Lower leg skin (tissue), 4 donors: ENCODE measurements around the gene KMT2E. TPM values are rescaled to one million over a fixed set of nuclear protein-coding genes. Genes with fewer than 3 reads are reported as not detected.
"Not testable (repeated sequence)": the region's sequence is repeated elsewhere in the genome, so short reads cannot be mapped to it uniquely, and the experiment has no call there.

Source experiments
- DNase-seq, 2 donors: peaks; one replicate each; pipeline ENCODE4 v3.0.0-alpha.2; 2019; ENCODE audit warnings: low spot score in 2 of 2
- H3K4me3 ChIP-seq: fragments of 200-600 bp; sonication (generic); 2 replicates; pipeline ENCODE4 v1.5.1; 2017; ENCODE audit warnings: mild to moderate bottlenecking, low read depth; ENCODE audit not compliant: poor library complexity, severe bottlenecking
- POLR2A ChIP-seq, 2 donors: fragments of 450-650 bp; IDR thresholded peaks; one replicate each; pipeline ENCODE4 v1.6.1; 2016 to 2017; ENCODE audit warnings: antibody characterized with exemption in 2 of 2, mild to moderate bottlenecking in 1 of 2, moderate library complexity in 1 of 2
- WGBS, 2 donors: methylation state at CpG; one replicate each; pipeline ENCODE4 v1.1.5; 2018; 5-methylcytosine and 5-hydroxymethylcytosine counted together
- intact Hi-C: fragments of 100-400 bp; cut with DNase I; formaldehyde crosslinking; loops from one replicate; pipeline ENCODE4 v1.15.0; 2023; ENCODE audit warnings: low total_unique reads
- total RNA-seq, 4 donors: library from RNA; depleted of rRNA; stranded (reverse); fragments of >200 nt; gene quantifications; one replicate each; pipeline ENCODE4 v1.1.0, GENCODE V29; 2016
- TF ChIP-seq, protein P1 (sequence below), 3 donors: fragments of 450-650 bp; IDR thresholded peaks; one replicate each; pipeline ENCODE4 v1.5.1; 2016; ENCODE audit warnings: antibody characterized with exemption in 3 of 3, mild to moderate bottlenecking in 3 of 3, moderate library complexity in 2 of 3

KMT2E gene
- total RNA-seq, 4 donors from 2014 or later: 86.4 to 130 (median 114) TPM

DNA sequence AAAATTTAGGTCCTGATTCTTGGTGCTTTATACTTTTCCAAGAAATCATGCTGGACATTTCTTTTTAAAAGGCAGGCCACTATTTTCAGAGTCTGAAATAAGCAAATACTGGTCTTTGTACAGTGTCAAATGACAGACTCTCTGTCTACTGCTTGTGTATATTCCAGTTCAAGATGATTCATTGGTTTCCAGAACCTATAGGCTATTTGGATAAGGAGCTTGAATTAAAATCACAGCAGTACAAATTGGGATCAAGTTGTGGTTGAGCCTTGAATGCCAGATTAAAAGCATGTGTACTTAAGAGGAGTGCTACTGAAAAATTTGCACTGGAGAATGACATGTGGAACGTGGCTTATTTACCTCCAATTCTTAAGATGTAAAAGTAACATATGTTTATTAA is 10.7 kb downstream of the KMT2E start:
- TF ChIP-seq, protein P1, sequence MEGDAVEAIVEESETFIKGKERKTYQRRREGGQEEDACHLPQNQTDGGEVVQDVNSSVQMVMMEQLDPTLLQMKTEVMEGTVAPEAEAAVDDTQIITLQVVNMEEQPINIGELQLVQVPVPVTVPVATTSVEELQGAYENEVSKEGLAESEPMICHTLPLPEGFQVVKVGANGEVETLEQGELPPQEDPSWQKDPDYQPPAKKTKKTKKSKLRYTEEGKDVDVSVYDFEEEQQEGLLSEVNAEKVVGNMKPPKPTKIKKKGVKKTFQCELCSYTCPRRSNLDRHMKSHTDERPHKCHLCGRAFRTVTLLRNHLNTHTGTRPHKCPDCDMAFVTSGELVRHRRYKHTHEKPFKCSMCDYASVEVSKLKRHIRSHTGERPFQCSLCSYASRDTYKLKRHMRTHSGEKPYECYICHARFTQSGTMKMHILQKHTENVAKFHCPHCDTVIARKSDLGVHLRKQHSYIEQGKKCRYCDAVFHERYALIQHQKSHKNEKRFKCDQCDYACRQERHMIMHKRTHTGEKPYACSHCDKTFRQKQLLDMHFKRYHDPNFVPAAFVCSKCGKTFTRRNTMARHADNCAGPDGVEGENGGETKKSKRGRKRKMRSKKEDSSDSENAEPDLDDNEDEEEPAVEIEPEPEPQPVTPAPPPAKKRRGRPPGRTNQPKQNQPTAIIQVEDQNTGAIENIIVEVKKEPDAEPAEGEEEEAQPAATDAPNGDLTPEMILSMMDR (IDR thresholded peaks at IDR 0.05): no peak
- no peak for TF ChIP-seq POLR2A (IDR thresholded peaks at IDR 0.05)
- DNase-seq: no peak
- H3K4me3 ChIP-seq: no peak overlapping the region
- intact Hi-C loops: no loop called here
- 28 to 37% methylated on average over 1 of the region's 1 CpG for WGBS, 2 donors

DNA sequence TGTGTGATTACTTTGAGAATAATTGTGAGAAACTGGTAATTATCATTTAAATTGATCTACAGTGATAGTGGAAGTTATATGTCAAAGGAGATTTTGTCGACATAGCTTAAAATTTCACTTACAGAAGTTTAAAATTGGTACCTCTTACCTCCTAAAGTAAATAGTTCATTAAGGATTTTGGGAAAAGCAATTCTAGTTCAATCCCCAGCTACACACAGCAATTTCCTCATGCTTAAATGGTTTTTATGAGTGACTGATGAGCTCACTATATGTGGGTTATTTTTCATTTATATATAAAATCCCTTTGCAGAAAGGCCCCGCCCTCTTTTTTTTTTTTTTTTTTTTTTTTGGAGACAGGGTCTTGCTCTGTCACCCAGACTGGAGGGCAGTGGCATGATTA is 12.7 kb downstream of the KMT2E start:
- H3K4me3 ChIP-seq: no peak overlapping the region
- DNase-seq: no peak
- 81 to 89% methylated on average over 2 of the region's 2 CpGs for WGBS, 2 donors
- TF ChIP-seq, protein P1 (IDR thresholded peaks at IDR 0.05): no peak
- TF ChIP-seq POLR2A (IDR thresholded peaks at IDR 0.05): no peak
- intact Hi-C loops: no loop called here

DNA sequence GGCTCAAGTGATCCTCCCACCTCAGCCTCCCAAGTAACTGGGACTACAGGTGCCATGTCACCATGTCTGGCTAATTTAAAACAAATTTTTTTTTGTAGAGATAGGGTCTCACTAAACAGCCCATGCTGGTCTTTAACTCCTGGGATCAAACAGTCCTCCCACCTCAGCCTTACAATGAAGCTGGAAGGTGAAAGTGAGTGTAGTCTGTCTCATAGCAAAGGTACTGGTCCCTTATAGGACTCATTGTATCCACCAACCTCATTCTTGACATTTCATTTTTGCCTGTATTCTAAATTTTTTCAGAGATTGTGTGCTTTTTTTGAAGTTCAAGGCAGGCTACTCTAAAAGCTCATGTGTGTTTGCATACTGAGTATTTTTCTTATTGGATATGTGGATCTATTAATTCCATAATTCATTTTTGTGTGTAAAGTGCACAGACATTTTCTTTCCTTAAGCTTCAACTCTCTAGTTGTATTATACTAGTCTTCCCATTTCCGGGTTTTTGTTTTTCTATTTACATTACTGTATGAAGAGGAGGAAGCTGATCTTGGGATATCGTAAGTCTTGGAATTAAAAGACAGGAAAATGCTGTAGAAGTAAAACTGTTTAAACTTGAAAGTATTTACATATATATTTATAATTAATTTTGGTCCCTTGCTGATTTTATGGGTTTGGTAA is 13.3 kb downstream of the KMT2E start:
- intact Hi-C loops: no loop called here
- no peak for DNase-seq
- H3K4me3 ChIP-seq: no peak overlapping the region
- 62 to 63% methylated on average over 2 of the region's 2 CpGs for WGBS, 2 donors
- TF ChIP-seq, protein P1 (IDR thresholded peaks at IDR 0.05): no peak
- no peak for TF ChIP-seq POLR2A (IDR thresholded peaks at IDR 0.05)

- WGBS, 2 donors: 81 to 86% methylated on average over 5 of the region's 5 CpGs
- intact Hi-C loops: no loop called here
- no peak for TF ChIP-seq POLR2A (IDR thresholded peaks at IDR 0.05)
- TF ChIP-seq, protein P1 (IDR thresholded peaks at IDR 0.05): no peak
- no peak for DNase-seq
- no peak overlapping the region for H3K4me3 ChIP-seq
Observed at GRCh38 chr7:105028004-105028403, 14.0 kb downstream of the KMT2E start.

GRCh38 chr7:105028941-105029340 is 14.9 kb downstream of the KMT2E start:
- H3K4me3 ChIP-seq, intact Hi-C loops, DNase-seq: not testable (repeated sequence)
- WGBS, 2 donors: 92 to 95% methylated on average over 8 of the region's 8 CpGs

- no peak overlapping the region for H3K4me3 ChIP-seq
- no peak for DNase-seq
- TF ChIP-seq, protein P1 (IDR thresholded peaks at IDR 0.05): no peak
- no peak for TF ChIP-seq POLR2A (IDR thresholded peaks at IDR 0.05)
- intact Hi-C loops: no loop called here
Observed at GRCh38 chr7:105030447-105030846, 16.4 kb downstream of the KMT2E start.
